ENCODE data around the gene MAN1A2.
"Not testable (repeated sequence)": the region's sequence is repeated elsewhere in the genome, so short reads cannot be mapped to it uniquely, and the experiment has no call there.

Gene MAN1A2

DNA sequence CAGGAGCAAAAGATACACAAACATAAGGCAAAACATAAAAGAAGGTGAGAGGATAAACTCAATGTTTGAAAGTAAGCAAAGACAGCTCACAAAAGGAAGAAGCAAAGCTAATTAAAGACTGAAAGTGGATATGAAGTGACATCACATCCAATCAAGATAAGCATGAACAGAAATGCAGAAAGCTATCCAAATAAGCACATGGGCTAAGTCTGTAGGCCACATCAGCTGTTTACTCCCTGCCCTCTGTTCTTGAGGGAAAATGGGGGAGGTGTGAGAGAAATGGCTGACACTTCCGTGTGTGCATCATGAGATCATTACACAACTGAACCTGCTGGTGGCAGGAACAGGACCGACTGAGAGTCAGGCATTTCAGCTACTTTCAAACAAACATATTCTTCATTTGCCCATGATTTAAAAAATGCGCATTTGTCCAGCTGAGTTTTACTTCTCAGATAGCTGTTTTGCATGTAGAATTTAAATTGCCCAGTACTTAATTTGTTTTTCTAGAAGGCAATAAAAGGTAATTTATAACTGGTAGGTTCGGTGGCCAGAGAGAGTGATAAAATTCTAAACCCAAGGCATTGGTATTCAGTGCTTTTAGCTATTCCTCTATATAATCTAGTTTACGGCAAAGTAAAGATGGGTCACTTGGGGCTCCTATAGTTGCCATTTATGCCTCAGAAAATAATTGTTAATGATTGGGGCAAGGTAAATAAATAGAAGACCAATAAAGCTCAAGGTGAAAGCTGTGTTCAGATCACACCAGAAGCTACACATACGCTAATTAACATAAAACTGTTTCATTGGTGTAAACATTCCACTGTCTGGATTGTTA, 27.2 kb upstream of the MAN1A2 start:
- Histone ChIP-seq H3K4me2 (ENCODE audit: low read length) (no peak overlapping the region), H3K4me3 (ENCODE audit: low read length) (no peak overlapping the region), H3K36me3 (ENCODE audit: insufficient read depth, low read length) (no peaks in the 10 kb centered on the region), H3K27me3 (ENCODE audit: control insufficient read depth, insufficient read depth, low read length) (peaks cover 14% of the 10 kb centered on the region), H3K9ac (ENCODE audit: low read depth, low read length) (no peak overlapping the region), H3K9me3 (replicated peaks; ENCODE audit: low read length) (no peaks in the 10 kb centered on the region), H3K4me1 (ENCODE audit: control insufficient read depth, insufficient read depth, low read length) (no peaks in the 10 kb centered on the region)

DNA sequence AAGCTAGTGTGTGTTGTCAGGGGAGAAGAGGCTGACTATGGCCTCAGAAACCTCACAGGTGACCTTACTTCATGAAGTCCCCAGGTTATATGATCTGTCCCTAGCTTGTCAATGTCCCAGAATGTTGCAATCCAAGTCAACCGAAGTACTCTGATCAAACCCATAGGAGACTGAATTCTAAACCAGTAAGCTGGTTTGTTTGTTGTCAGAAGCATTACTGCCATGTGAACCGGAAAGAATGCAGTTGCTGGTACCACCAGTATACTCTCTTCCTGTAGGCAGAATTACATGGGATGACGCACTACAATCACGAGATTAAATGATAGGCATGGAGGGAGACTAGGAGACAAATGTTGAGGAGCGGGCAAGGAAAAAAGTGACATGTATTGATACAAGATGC, 26.1 kb upstream of the MAN1A2 start:
- Histone ChIP-seq H3K4me1 (ENCODE audit: control insufficient read depth, insufficient read depth, low read length) (peaks cover 1% of the 10 kb centered on the region), H3K4me2 (ENCODE audit: low read length) (no peak overlapping the region), H3K36me3 (ENCODE audit: insufficient read depth, low read length) (no peaks in the 10 kb centered on the region), H3K4me3 (ENCODE audit: low read length) (no peak overlapping the region), H3K9ac (ENCODE audit: low read depth, low read length) (no peak overlapping the region), H3K9me3 (replicated peaks; ENCODE audit: low read length) (no peaks in the 10 kb centered on the region), H3K27me3 (ENCODE audit: control insufficient read depth, insufficient read depth, low read length) (peaks cover 14% of the 10 kb centered on the region)

GRCh38 chr1:117342397-117342796, 24.9 kb upstream of the MAN1A2 start:
- no peaks in the 10 kb centered on the region for H3K9me3 ChIP-seq (replicated peaks; ENCODE audit: low read length)
- H3K27me3 ChIP-seq (ENCODE audit: control insufficient read depth, insufficient read depth, low read length) = peaks cover 14% of the 10 kb centered on the region
- H3K4me2 ChIP-seq (ENCODE audit: low read length) = no peak overlapping the region
- peaks cover 6% of the 10 kb centered on the region for H3K4me1 ChIP-seq (ENCODE audit: control insufficient read depth, insufficient read depth, low read length)
- no peak overlapping the region for H3K9ac ChIP-seq (ENCODE audit: low read depth, low read length)
- H3K4me3 ChIP-seq (ENCODE audit: low read length) = no peak overlapping the region
- H3K36me3 ChIP-seq (ENCODE audit: insufficient read depth, low read length) = no peaks in the 10 kb centered on the region

GRCh38 chr1:117346206-117346928, 20.9 kb upstream of the MAN1A2 start:
- peaks cover 14% of the 10 kb centered on the region for H3K27me3 ChIP-seq (ENCODE audit: control insufficient read depth, insufficient read depth, low read length)
- no peak overlapping the region for H3K4me3 ChIP-seq (ENCODE audit: low read length)
- no peaks in the 10 kb centered on the region for H3K9me3 ChIP-seq (replicated peaks; ENCODE audit: low read length)
- no peak overlapping the region for H3K9ac ChIP-seq (ENCODE audit: low read depth, low read length)
- H3K36me3 ChIP-seq (ENCODE audit: insufficient read depth, low read length) = no peaks in the 10 kb centered on the region
- no peak overlapping the region for H3K4me2 ChIP-seq (ENCODE audit: low read length)
- H3K4me1 ChIP-seq (ENCODE audit: control insufficient read depth, insufficient read depth, low read length) = peaks cover 6% of the 10 kb centered on the region

- H3K4me1 ChIP-seq (ENCODE audit: control insufficient read depth, insufficient read depth, low read length) = peaks cover 6% of the 10 kb centered on the region
- H3K9me3 ChIP-seq (replicated peaks; ENCODE audit: low read length) = no peaks in the 10 kb centered on the region
- H3K4me2 ChIP-seq (ENCODE audit: low read length) = no peak overlapping the region
- no peaks in the 10 kb centered on the region for H3K36me3 ChIP-seq (ENCODE audit: insufficient read depth, low read length)
- no peak overlapping the region for H3K9ac ChIP-seq (ENCODE audit: low read depth, low read length)
- H3K27me3 ChIP-seq (ENCODE audit: control insufficient read depth, insufficient read depth, low read length) = peaks cover 6% of the 10 kb centered on the region
- H3K4me3 ChIP-seq (ENCODE audit: low read length) = no peak overlapping the region
Observed at GRCh38 chr1:117347907-117348306, 19.3 kb upstream of the MAN1A2 start.

GRCh38 chr1:117352695-117353094, 14.6 kb upstream of the MAN1A2 start:
- not testable (repeated sequence) for H3K4me1 ChIP-seq (ENCODE audit: control insufficient read depth, insufficient read depth, low read length); H3K9me3 ChIP-seq (replicated peaks; ENCODE audit: low read length); H3K4me3 ChIP-seq (ENCODE audit: low read length); H3K9ac ChIP-seq (ENCODE audit: low read depth, low read length); H3K4me2 ChIP-seq (ENCODE audit: low read length); H3K27me3 ChIP-seq (ENCODE audit: control insufficient read depth, insufficient read depth, low read length); H3K36me3 ChIP-seq (ENCODE audit: insufficient read depth, low read length)

- not testable (repeated sequence) for H3K4me2 ChIP-seq (ENCODE audit: low read length); H3K4me1 ChIP-seq (ENCODE audit: control insufficient read depth, insufficient read depth, low read length); H3K9ac ChIP-seq (ENCODE audit: low read depth, low read length); H3K9me3 ChIP-seq (replicated peaks; ENCODE audit: low read length); H3K4me3 ChIP-seq (ENCODE audit: low read length); H3K27me3 ChIP-seq (ENCODE audit: control insufficient read depth, insufficient read depth, low read length); H3K36me3 ChIP-seq (ENCODE audit: insufficient read depth, low read length)
Observed at GRCh38 chr1:117357833-117358603, 9.2 kb upstream of the MAN1A2 start.

GRCh38 chr1:117358604-117358887, 8.7 kb upstream of the MAN1A2 start:
- H3K9ac ChIP-seq (ENCODE audit: low read depth, low read length); H3K27me3 ChIP-seq (ENCODE audit: control insufficient read depth, insufficient read depth, low read length); H3K4me2 ChIP-seq (ENCODE audit: low read length); H3K9me3 ChIP-seq (replicated peaks; ENCODE audit: low read length); H3K36me3 ChIP-seq (ENCODE audit: insufficient read depth, low read length); H3K4me3 ChIP-seq (ENCODE audit: low read length); H3K4me1 ChIP-seq (ENCODE audit: control insufficient read depth, insufficient read depth, low read length): not testable (repeated sequence)

DNA sequence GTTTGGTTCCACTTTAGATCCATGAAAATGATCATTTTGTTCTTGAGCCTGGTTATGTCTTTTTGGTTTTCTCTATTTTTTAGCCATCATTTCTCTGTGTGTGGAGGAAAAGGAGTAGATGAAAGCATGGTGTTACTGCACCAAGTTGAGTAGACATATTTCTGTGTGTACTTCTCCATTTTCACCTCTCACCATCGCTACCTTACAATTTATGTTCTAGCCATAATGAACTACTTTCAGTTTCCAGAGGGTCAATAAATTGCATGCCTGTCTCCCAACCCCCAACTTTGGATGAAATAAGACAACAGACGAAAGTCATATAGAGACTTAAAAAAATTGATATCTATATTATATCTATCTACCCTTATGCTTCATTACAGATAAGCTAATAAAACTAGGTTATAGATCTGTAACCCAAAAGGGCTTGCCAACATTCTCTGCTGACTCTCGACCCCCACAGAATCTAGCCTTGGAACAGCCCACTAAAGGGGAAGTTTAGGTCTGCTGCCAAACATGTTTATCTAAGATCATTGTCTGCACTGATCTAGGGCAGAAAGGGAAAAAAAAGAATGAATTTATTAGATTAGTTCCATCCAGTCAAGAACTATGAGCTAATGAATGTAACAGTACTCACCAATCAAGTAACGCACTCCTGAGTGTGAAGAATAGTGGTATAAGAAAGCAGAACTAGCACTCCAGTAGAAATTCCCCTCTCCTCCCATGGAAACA, 7.5 kb upstream of the MAN1A2 start:
- Histone ChIP-seq H3K9me3 (replicated peaks; ENCODE audit: low read length) (no peaks in the 10 kb centered on the region), H3K4me2 (ENCODE audit: low read length) (no peak overlapping the region), H3K4me3 (ENCODE audit: low read length) (no peak overlapping the region), H3K4me1 (ENCODE audit: control insufficient read depth, insufficient read depth, low read length) (no peaks in the 10 kb centered on the region), H3K9ac (ENCODE audit: low read depth, low read length) (no peak overlapping the region), H3K27me3 (ENCODE audit: control insufficient read depth, insufficient read depth, low read length) (no peaks in the 10 kb centered on the region), H3K36me3 (ENCODE audit: insufficient read depth, low read length) (no peaks in the 10 kb centered on the region)

DNA sequence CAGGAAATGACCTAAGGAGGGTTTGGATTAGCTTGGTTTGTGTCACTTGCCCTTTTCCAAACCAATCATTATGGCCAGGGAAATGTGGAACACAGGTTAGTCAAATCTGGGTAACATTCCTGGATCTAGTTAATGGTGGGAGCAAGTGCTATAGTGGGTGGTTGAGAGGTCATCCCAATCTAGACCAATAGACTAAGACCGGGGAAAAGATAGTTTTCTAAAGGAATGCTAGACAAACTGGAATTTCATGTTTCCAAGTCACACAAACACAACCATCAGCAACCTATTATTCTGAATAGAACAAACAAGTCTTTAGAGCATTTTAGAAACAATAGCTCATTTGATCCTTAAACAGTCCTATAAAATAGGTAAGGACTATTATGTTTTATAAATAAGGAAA, 4.3 kb upstream of the MAN1A2 start:
- Histone ChIP-seq H3K4me3 (ENCODE audit: low read length) (no peak overlapping the region), H3K4me1 (ENCODE audit: control insufficient read depth, insufficient read depth, low read length) (peaks cover 10% of the 10 kb centered on the region)

GRCh38 chr1:117363571-117364048, 3.6 kb upstream of the MAN1A2 start:
- Histone ChIP-seq H3K36me3 (ENCODE audit: insufficient read depth, low read length) (no peaks in the 10 kb centered on the region), H3K9ac (ENCODE audit: low read depth, low read length) (no peak overlapping the region), H3K4me2 (ENCODE audit: low read length) (no peak overlapping the region), H3K4me3 (ENCODE audit: low read length) (no peak overlapping the region), H3K27me3 (ENCODE audit: control insufficient read depth, insufficient read depth, low read length) (no peaks in the 10 kb centered on the region), H3K4me1 (ENCODE audit: control insufficient read depth, insufficient read depth, low read length) (peaks cover 10% of the 10 kb centered on the region), H3K9me3 (replicated peaks; ENCODE audit: low read length) (no peaks in the 10 kb centered on the region)

More for the DNA sequence above, 4.3 kb upstream of the MAN1A2 start:
- no peak overlapping the region for H3K4me2 ChIP-seq (ENCODE audit: low read length)
- H3K9me3 ChIP-seq (replicated peaks; ENCODE audit: low read length) = no peaks in the 10 kb centered on the region
- no peaks in the 10 kb centered on the region for H3K27me3 ChIP-seq (ENCODE audit: control insufficient read depth, insufficient read depth, low read length)
- H3K36me3 ChIP-seq (ENCODE audit: insufficient read depth, low read length) = no peaks in the 10 kb centered on the region
- no peak overlapping the region for H3K9ac ChIP-seq (ENCODE audit: low read depth, low read length)
